Stimulated activated CD4-positive, alpha-beta T cell treated with anti-CD3 and anti-CD28 coated beads, Interleukin-12 subunit alpha, Interleukin-12 subunit beta, amount 100 ng/mL, for 48 hours (primary cell): ENCODE results near the gene DNAJC4.

Source experiments
- DNase-seq, 3 donors: peaks; one replicate each; pipeline ENCODE4 v3.0.0-alpha.2; 2020; ENCODE audit warnings: low read depth in 2 of 3, low spot score in 1 of 3

The DNAJC4 gene

DNA sequence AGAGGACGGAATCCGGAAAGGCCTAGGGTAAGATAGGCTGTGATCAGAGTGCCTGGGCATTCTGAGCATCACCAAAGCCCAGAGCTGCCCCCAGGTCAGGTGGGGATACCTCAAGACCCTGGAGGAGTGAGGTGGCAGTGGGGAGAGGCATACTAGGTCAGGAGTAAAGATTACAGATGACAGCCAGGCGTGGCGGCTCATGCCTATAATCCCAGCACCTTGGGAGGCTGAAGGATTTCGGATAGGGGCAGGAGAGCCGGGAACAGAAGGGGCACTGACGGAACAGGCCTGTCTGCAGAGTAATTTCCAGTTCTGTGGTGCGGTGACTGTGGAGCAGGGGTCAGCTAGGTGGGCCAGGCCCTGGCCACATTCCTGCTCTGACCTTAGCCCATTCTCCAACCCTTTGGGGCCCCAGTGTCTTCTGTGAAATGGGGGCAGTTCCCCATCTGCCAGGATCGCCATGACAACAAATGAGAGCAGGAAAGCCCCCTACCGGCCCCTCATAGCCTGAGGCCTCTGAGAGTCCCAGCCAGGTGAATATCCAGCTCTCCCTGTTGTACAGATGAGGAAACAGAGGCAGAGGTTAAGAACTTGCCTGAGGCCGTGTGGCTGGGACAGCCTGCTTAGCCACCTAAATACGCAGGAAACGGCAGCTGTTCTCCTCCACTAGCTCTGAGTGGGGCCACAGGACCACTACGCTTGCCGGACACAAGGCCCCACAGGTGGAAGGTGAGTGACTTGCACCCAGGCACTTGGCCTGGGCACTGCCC, 44.9 kb downstream of the DNAJC4 start:
- no peak for DNase-seq

DNA sequence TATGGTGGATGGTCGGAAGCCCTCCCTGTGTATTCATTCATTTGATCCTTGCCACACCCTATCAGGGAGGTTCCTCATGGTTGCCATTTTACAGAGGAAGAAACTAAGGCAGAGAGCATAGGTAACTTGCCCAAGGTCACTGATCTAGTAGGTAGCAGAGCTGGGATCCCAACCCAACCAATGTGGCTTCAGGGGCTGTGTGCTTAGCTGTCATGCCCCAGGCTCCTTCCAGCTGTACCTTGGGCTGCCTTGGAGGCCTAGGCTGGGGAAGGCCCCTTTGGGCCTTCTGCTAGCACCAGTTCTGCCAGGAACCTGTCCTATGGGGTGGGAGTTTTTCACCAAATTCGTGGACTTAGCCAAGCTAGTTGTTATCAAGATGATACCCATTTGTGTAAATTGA, 45.5 kb downstream of the DNAJC4 start:
- no peak for DNase-seq

DNA sequence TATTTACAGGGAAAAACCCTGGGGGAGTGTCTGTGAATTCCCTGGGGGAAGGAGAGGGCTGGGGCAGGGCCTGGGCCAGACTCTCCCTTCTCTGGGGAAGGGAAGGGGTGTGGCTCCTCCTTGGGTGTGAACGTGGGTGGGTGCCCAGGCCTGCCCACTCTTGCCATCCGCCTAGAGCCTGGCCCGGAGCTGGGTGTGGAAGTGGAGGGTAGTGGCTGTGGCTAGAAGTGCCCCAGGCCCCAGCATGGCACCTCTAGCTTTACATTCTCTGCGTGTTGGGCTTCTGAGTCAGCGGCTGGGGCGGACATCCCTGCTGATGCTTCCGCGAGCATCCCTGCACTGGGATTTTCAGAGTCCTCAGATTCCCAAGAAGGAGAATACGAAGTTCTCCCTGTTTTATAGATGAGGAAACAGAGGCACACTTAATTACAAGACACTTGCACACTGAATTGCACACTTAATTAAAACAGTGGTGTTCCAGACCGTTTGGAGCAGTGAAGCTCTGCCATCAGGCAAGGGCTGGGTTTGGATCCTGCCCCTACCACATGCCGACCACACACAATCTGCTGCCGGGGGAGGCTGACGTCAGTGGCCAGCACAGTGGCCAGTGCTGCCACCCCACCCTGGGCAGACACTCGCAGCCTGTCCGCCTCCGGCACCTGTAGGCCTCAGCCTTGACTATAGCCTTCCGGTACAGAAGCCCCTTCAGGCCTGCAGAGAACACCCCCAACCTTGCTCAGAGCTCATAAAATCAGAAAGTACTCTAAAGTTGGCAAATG, 46.5 kb downstream of the DNAJC4 start:
- no peak for DNase-seq

- no peak for DNase-seq
These were observed 48.3 kb downstream of the DNAJC4 start for GRCh38 chr11:64278576-64279190.

DNA sequence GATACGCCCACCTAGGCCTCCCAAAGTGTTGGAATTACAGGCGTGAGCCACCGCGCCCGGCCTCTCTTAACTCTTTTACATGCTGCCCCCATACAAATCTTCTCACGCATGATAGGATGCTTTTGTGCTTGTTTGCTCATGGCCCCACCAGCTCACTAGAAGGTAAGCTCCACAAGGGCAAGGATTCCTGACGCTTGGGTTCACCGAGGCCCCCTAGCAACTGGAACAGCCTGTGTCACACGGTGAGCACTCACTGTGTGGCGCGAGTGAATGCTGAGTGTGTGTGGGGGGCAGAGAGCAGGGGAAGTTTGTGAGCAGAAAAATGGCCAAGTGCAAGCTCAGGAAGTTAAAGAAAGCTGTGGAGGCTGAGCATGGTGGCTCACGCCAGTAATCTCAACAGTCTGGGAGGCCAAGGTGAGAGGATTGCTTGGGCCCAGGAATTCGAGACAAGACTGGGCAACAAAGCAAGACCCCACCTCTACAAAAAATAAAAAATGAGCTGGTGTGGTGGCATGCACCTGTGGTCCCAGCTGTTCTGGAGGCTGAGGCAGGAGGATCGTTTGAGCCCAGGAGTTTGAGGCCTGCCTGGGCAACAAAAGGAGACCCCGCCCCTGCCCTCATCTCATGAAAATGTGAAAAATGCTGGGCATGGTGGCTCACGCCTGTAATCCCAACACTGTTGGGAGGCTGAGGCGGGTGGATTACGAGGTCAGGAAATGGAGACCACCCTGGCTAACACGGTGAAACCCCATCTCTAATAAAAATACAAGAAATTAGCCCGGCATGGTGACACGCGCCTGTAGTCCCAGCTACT, 51.8 kb downstream of the DNAJC4 start:
- no peak for DNase-seq

- no peak for DNase-seq
These were observed 52.7 kb downstream of the DNAJC4 start for GRCh38 chr11:64283092-64283491.
